Upper lobe of left lung (tissue), 6 donors: ENCODE measurements around the gene GLRX. TPM values are rescaled to one million over a fixed set of nuclear protein-coding genes. Genes with fewer than 3 reads are reported as not detected.

ENCODE experiments used
- ATAC-seq, 2 donors: fragments of 200-7000 bp; cut with Tn5 transposase; one replicate each; pipeline ENCODE4 v1.9.1; 2022; ENCODE audit warnings: mild to moderate bottlenecking in 2 of 2, moderate library complexity in 2 of 2; ENCODE audit not compliant: low FRiP score in 2 of 2
- DNase-seq, 2 donors: peaks; one replicate each; pipeline ENCODE4 v3.0.0-alpha.2; 2019 to 2020
- H3K27ac ChIP-seq, 4 donors: fragments of 200-600 bp; sonication (generic); one replicate each; pipeline ENCODE4 v1.5.1; 2016 to 2019
- H3K27me3 ChIP-seq, 4 donors: fragments of 200-600 bp; sonication (generic); one replicate each; pipeline ENCODE4 v1.5.1; 2017 to 2019
- H3K36me3 ChIP-seq, 4 donors: fragments of 200-600 bp; sonication (generic); one replicate each; pipeline ENCODE4 v1.5.1; 2016 to 2019
- H3K4me1 ChIP-seq, 4 donors: fragments of 200-600 bp; sonication (generic); one replicate each; pipeline ENCODE4 v1.5.1; 2018 to 2019
- H3K4me3 ChIP-seq, 4 donors: fragments of 200-600 bp; sonication (generic); one replicate each; pipeline ENCODE4 v1.5.1; 2017 to 2019; ENCODE audit warnings: mild to moderate bottlenecking in 2 of 4, moderate library complexity in 1 of 4
- H3K9me3 ChIP-seq, 4 donors: fragments of 200-600 bp; sonication (generic); one replicate each; pipeline ENCODE4 v1.5.1; 2018 to 2019
- CTCF ChIP-seq, 6 experiments: fragments of 450-650 bp in 4 of 6; fragments of 200-600 bp in 2 of 6; sonication (generic) in 2 of 6; IDR thresholded peaks; one replicate each; pipeline ENCODE4 v1.5.1; 2016 to 2019; ENCODE audit warnings: antibody characterized with exemption in 6 of 6
- EP300 ChIP-seq, 4 donors: sonication (generic); formaldehyde crosslinking; IDR thresholded peaks; one replicate each; pipeline ENCODE4 v1.5.1; 2017; ENCODE audit warnings: antibody characterized with exemption in 4 of 4, control low read depth in 2 of 4
- POLR2A ChIP-seq, 4 donors: fragments of 450-650 bp; IDR thresholded peaks; one replicate each; pipeline ENCODE4 v1.5.1; 2016 to 2017; ENCODE audit warnings: antibody characterized with exemption in 4 of 4, mild to moderate bottlenecking in 2 of 4
- POLR2AphosphoS5 ChIP-seq, 2 donors: sonication (generic); formaldehyde crosslinking; IDR thresholded peaks; one replicate each; pipeline ENCODE4 v1.5.1; 2017; ENCODE audit warnings: antibody characterized with exemption in 2 of 2
- WGBS, 2 donors: methylation state at CpG; one replicate each; pipeline ENCODE4 v1.1.5; 2017 to 2018; 5-methylcytosine and 5-hydroxymethylcytosine counted together
- total RNA-seq, 6 donors: library from RNA; depleted of rRNA in 4 of 6; stranded (reverse); fragments of >200 nt in 4 of 6; gene quantifications; one replicate each; pipeline versions ENCODE4 v1.1.0 to v1.2.1, GENCODE V29; 2016 to 2021
- donor health status: DM: no; HTN: no; CAD: no; lungs with moderate emphysema.
- donor health status: DM: no; HTN: yes; CAD: no; lungs with severe emphysema.

The GLRX gene
- total RNA-seq, 6 donors from 2014 or later = 22.0 to 99.9 (median 78.5) TPM

DNA sequence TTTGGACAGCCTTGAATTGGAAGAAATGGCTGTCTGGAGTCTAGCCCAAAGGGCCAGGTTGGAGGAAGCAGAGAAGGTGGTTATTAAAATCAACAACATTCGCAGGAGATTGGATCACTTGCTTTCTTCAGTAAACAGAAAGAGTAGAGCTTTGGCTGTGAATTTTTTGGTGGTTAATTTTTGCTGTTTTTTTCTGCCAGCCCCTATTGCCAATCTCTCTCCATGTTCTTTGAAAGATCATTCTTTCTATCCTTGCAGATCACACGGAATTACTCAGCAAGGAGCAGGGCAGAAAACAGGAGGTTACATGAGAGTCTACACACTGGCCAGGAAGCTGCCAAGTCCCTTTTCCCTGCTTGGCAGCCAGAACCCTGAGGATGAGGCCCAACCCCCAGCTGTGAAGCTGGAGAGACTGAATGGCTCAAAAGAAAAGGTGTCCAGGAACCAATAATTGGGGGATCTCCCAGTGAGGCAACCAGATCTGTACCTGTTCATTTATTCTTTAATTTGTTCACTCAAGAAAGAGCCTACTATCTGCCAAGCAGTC is 13.0 kb downstream of the GLRX start:
- Histone ChIP-seq H3K27me3 (no peaks in the 10 kb centered on the region), H3K4me3 (no peak overlapping the region), H3K27ac (peak overlapping the region in 3 of 4 donors; percentile 55 to 79 (median 70)), H3K36me3 (peaks cover 0 to 20% (median 4%) of the 10 kb centered on the region in 4 donors), H3K9me3 (peaks cover 0 to 4% (median 0%) of the 10 kb centered on the region in 4 donors), H3K4me1 (peaks cover 43 to 53% (median 52%) of the 10 kb centered on the region in 4 donors)
- ATAC-seq (no peak), DNase-seq (no peak)
- TF ChIP-seq CTCF (IDR thresholded peaks at IDR 0.05) = no peak
- no peak for TF ChIP-seq POLR2AphosphoS5 (IDR thresholded peaks at IDR 0.05)
- no peak for TF ChIP-seq EP300 (IDR thresholded peaks at IDR 0.05)
- TF ChIP-seq POLR2A (IDR thresholded peaks at IDR 0.05) = no peak
- WGBS, 2 donors = 23 to 33% methylated on average over 2 of the region's 2 CpGs

DNA sequence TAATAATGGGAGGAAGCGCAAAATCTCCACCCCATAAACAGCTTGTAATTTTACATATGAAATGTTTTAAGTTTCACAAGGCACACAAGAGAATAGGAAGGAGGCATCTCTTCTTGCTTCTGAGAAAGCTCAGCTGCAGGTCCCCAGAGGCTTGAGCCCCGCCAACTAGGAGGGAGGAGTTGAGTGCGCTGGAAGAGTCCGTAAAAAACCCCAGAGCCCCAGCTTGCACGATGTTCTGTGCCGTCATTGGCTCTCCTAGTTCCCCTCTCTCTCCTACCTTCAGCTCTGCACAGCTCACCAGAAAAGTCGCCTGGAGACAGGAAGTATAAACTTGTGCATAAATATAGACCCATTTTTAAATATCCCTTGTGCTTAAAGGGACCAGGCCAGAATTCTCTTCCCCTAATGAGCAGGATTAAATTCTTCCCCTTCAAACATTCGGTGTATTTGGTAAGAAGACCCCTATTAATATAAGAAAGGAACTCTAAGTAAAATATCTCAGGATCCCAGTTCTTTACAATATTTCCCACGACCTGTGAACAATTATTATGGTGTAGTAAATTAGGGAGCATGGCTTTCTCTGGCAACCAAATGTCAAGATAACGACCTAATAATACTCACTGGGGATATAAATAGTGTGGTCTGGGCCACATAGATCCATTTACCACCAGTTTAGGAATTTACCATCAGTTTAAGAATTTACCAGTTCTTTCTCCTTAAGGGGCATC is 13.7 kb downstream of the GLRX start:
- H3K27me3 ChIP-seq = no peaks in the 10 kb centered on the region
- peaks cover 0 to 4% (median 0%) of the 10 kb centered on the region in 4 donors for H3K9me3 ChIP-seq
- ATAC-seq = peak; percentile 89 to 94
- no peak for TF ChIP-seq POLR2AphosphoS5 (IDR thresholded peaks at IDR 0.05)
- no peak for TF ChIP-seq POLR2A (IDR thresholded peaks at IDR 0.05)
- 22 to 40% methylated on average over 10 of the region's 10 CpGs for WGBS, 2 donors
- peaks cover 0 to 14% (median 1%) of the 10 kb centered on the region in 4 donors for H3K36me3 ChIP-seq
- no peak overlapping the region for H3K4me3 ChIP-seq
- H3K4me1 ChIP-seq = peaks cover 43 to 53% (median 52%) of the 10 kb centered on the region in 4 donors
- peak in 1 of 2 donors; percentile 70 for DNase-seq
- peak overlapping the region; percentile 4 to 79 (median 62) for H3K27ac ChIP-seq

DNA sequence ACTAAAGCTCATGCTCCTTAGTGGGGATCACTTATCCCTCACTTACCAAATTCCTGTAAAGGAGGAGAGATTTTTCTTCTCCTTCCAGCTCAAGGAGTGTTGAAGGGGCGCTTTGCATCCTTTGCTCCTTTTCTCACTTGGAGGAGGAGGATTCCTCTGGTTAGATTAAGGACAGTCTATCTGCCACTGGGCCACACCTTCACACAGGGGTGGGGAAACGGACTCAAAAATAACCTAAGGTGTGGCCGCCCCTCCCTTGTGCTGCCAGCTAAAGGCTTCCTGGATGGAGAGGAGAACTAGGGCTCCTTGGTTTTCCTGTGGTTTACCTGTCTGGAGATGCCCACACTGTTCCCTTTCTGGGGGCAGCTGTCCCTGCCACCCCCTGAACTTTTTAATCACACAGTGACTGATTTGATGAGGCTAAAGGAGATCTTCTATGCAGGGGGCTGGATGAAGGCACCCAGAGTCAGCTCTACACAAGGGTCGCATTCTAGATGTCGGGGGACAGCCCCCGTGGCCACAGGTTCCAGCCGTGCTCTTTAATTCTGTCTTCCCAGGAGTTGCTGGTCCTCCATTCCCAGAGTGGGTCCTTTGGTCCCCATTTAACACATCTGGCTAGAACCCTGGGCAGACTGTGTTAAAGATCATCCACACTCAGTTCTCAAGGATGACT is 14.4 kb downstream of the GLRX start:
- Histone ChIP-seq H3K27me3 (no peaks in the 10 kb centered on the region), H3K9me3 (peaks cover 0 to 4% (median 0%) of the 10 kb centered on the region in 4 donors), H3K4me1 (peaks cover 41 to 53% (median 49%) of the 10 kb centered on the region in 4 donors), H3K4me3 (no peak overlapping the region), H3K36me3 (peaks cover 0 to 7% (median 0%) of the 10 kb centered on the region in 4 donors), H3K27ac (peak overlapping the region; percentile 4 to 79 (median 62))
- peak in 1 of 2 donors; percentile 4 for ATAC-seq
- TF ChIP-seq POLR2A (IDR thresholded peaks at IDR 0.05) = no peak
- no peak for TF ChIP-seq CTCF (IDR thresholded peaks at IDR 0.05)
- TF ChIP-seq EP300 (IDR thresholded peaks at IDR 0.05) = no peak
- TF ChIP-seq POLR2AphosphoS5 (IDR thresholded peaks at IDR 0.05) = no peak
- 80 to 82% methylated on average over 7 of the region's 7 CpGs for WGBS, 2 donors
- no peak for DNase-seq

- H3K4me1 ChIP-seq = peaks cover 27 to 39% (median 35%) of the 10 kb centered on the region in 4 donors
- H3K4me3 ChIP-seq = no peak overlapping the region
- H3K27ac ChIP-seq = no peak overlapping the region
- peaks cover 0 to 3% (median 0%) of the 10 kb centered on the region in 4 donors for H3K36me3 ChIP-seq
- no peaks in the 10 kb centered on the region for H3K27me3 ChIP-seq
- TF ChIP-seq EP300 (IDR thresholded peaks at IDR 0.05) (no peak), POLR2A (IDR thresholded peaks at IDR 0.05) (no peak), CTCF (IDR thresholded peaks at IDR 0.05) (no peak), POLR2AphosphoS5 (IDR thresholded peaks at IDR 0.05) (no peak)
- peaks cover 0 to 4% (median 0%) of the 10 kb centered on the region in 4 donors for H3K9me3 ChIP-seq
- ATAC-seq (no peak), DNase-seq (no peak)
- 96 to 98% methylated on average over 7 of the region's 7 CpGs for WGBS, 2 donors
Observed at GRCh38 chr5:95806687-95807086, 15.8 kb downstream of the GLRX start.
